ENCODE data around the gene CFAP45. TPM values are rescaled to one million over a fixed set of nuclear protein-coding genes. Genes with fewer than 3 reads are reported as not detected.
"Not testable (repeated sequence)": the region's sequence is repeated elsewhere in the genome, so short reads cannot be mapped to it uniquely, and the experiment has no call there.

Gene CFAP45
- total and polyA plus RNA-seq, 4 experiments from 2014 or later: 0.15 to 0.67 (median 0.52) TPM; not detected in 1

GRCh38 chr1:159913451-159914192, 13.7 kb upstream of the CFAP45 start:
- no peak for DNase-seq
- intact Hi-C loops (cut with micrococcal nuclease): no loop called here
- H3K9me3 Mint-ChIP-seq: peaks cover 0 to 2% (median 0%) of the 10 kb centered on the region in 8 donors
- Histone ChIP-seq H3K4me1 (ENCODE audit: insufficient read depth, low read length) (peaks cover 69% of the 10 kb centered on the region), H3K27ac (ENCODE audit: low read depth, low read length) (no peak overlapping the region), H3K9me3 (ENCODE audit: control insufficient read depth in 1 of 2, low read length in 2 of 2) (no peaks in the 10 kb centered on the region), H3K36me3 (ENCODE audit: insufficient read depth, low read length) (peaks cover 14% of the 10 kb centered on the region), H3K27me3 (ENCODE audit: insufficient read depth, low read length) (no peaks in the 10 kb centered on the region), H3K4me3 (ENCODE audit: low read length in 2 of 2) (no peak overlapping the region)
- H3K4me3 Mint-ChIP-seq: peak overlapping the region in 3 of 8 donors; percentile 18 to 61 (median 40)
- H3K4me1 Mint-ChIP-seq: peaks cover 61 to 89% (median 72%) of the 10 kb centered on the region in 4 donors
- CTCF ChIA-PET (ENCODE audit: partially characterized antibody): interaction anchor here (1.0 to 3.0 kb wide), 3 partner anchors 10 to 116 kb away, joined by 3 to 16 read pairs (median 8); no protein-coding TSS in a partner anchor
- H3K27me3 Mint-ChIP-seq: no peaks in the 10 kb centered on the region
- POLR2A ChIA-PET (ENCODE audit: partially characterized antibody): interaction anchor here (0.9 kb wide), 1 partner anchor 9 kb away, joined by 4 read pairs; no protein-coding TSS in a partner anchor
- peak overlapping the region; percentile 65 to 100 (median 96) for H3K27ac Mint-ChIP-seq
- H3K36me3 Mint-ChIP-seq: peaks cover 14 to 33% of the 10 kb centered on the region in 2 donors

- H3K4me1 Mint-ChIP-seq: peaks cover 64 to 82% (median 71%) of the 10 kb centered on the region in 4 donors
- H3K27me3 Mint-ChIP-seq: no peaks in the 10 kb centered on the region
- Histone ChIP-seq H3K4me1 (ENCODE audit: insufficient read depth, low read length) (peaks cover 59% of the 10 kb centered on the region), H3K27ac (ENCODE audit: low read depth, low read length) (peak overlapping the region; percentile 80), H3K27me3 (ENCODE audit: insufficient read depth, low read length) (no peaks in the 10 kb centered on the region), H3K36me3 (ENCODE audit: insufficient read depth, low read length) (no peaks in the 10 kb centered on the region), H3K9me3 (ENCODE audit: control insufficient read depth in 1 of 2, low read length in 2 of 2) (no peaks in the 10 kb centered on the region), H3K4me3 (ENCODE audit: low read length in 2 of 2) (peak overlapping the region in 1 of 2 donors; percentile 17)
- peak overlapping the region; percentile 5 to 82 (median 70) for H3K4me3 Mint-ChIP-seq
- intact Hi-C loops (cut with micrococcal nuclease): no loop called here
- peak overlapping the region; percentile 92 to 100 (median 98) for H3K27ac Mint-ChIP-seq
- H3K9me3 Mint-ChIP-seq: peaks cover 0 to 2% (median 0%) of the 10 kb centered on the region in 8 donors
- CTCF ChIA-PET (ENCODE audit: partially characterized antibody): interaction anchor here (0.6 to 1.3 kb wide), 6 partner anchors 10 to 173 kb away, joined by 3 to 8 read pairs (median 4); partner anchors contain the start of gene DUSP23
- POLR2A ChIA-PET (ENCODE audit: partially characterized antibody): interaction anchor here (0.8 kb wide), 1 partner anchor 56 kb away, joined by 3 read pairs; no protein-coding TSS in a partner anchor
- DNase-seq: no peak
- peaks cover 0 to 13% of the 10 kb centered on the region in 2 donors for H3K36me3 Mint-ChIP-seq
These were observed 11.5 kb upstream of the CFAP45 start for GRCh38 chr1:159911326-159912070.

GRCh38 chr1:159908031-159908940, 8.3 kb upstream of the CFAP45 start:
- H3K27ac ChIP-seq (ENCODE audit: low read depth, low read length): no peak overlapping the region
- H3K9me3 ChIP-seq (ENCODE audit: control insufficient read depth in 1 of 2, low read length in 2 of 2): no peaks in the 10 kb centered on the region
- DNase-seq: no peak
- Mint-ChIP-seq H3K9me3 (peaks cover 0 to 2% (median 0%) of the 10 kb centered on the region in 8 donors), H3K27ac (peak overlapping the region; percentile 39 to 96 (median 78)), H3K36me3 (no peaks in the 10 kb centered on the region), H3K4me3 (no peak overlapping the region), H3K27me3 (no peaks in the 10 kb centered on the region), H3K4me1 (peaks cover 42 to 53% (median 50%) of the 10 kb centered on the region in 4 donors)
- no peaks in the 10 kb centered on the region for H3K27me3 ChIP-seq (ENCODE audit: insufficient read depth, low read length)
- H3K36me3 ChIP-seq (ENCODE audit: insufficient read depth, low read length): no peaks in the 10 kb centered on the region
- no peak overlapping the region for H3K4me3 ChIP-seq (ENCODE audit: low read length in 2 of 2)
- peaks cover 44% of the 10 kb centered on the region for H3K4me1 ChIP-seq (ENCODE audit: insufficient read depth, low read length)
- CTCF ChIA-PET (ENCODE audit: partially characterized antibody): interaction anchor here (0.8 to 1.5 kb wide), 6 partner anchors 14 to 109 kb away, joined by 3 to 4 read pairs (median 3); partner anchors contain the start of gene TAGLN2
- POLR2A ChIA-PET (ENCODE audit: partially characterized antibody): no interaction called here
- intact Hi-C loops (cut with micrococcal nuclease): no loop called here

GRCh38 chr1:159906960-159907359, 7.0 kb upstream of the CFAP45 start:
- Mint-ChIP-seq H3K36me3 (no peaks in the 10 kb centered on the region), H3K4me1 (peaks cover 33 to 40% (median 38%) of the 10 kb centered on the region in 4 donors), H3K4me3 (no peak overlapping the region), H3K27ac (peak overlapping the region in 3 of 7 donors; percentile 48 to 71 (median 61)), H3K9me3 (peaks cover 0 to 2% (median 0%) of the 10 kb centered on the region in 8 donors), H3K27me3 (no peaks in the 10 kb centered on the region)
- intact Hi-C loops (cut with micrococcal nuclease): no loop called here
- Histone ChIP-seq H3K36me3 (ENCODE audit: insufficient read depth, low read length) (no peaks in the 10 kb centered on the region), H3K9me3 (ENCODE audit: control insufficient read depth in 1 of 2, low read length in 2 of 2) (no peaks in the 10 kb centered on the region), H3K27ac (ENCODE audit: low read depth, low read length) (no peak overlapping the region), H3K4me1 (ENCODE audit: insufficient read depth, low read length) (peaks cover 31% of the 10 kb centered on the region), H3K27me3 (ENCODE audit: insufficient read depth, low read length) (no peaks in the 10 kb centered on the region), H3K4me3 (ENCODE audit: low read length in 2 of 2) (no peak overlapping the region)
- DNase-seq: no peak
- ChIA-PET CTCF (ENCODE audit: partially characterized antibody) (interaction anchor here (1.1 to 3.4 kb wide), 4 partner anchors 14 to 107 kb away, joined by 3 to 15 read pairs (median 4); partner anchors contain the start of gene TAGLN2), POLR2A (ENCODE audit: partially characterized antibody) (interaction anchor here (1.0 kb wide), 1 partner anchor 9 kb away, joined by 3 read pairs; no protein-coding TSS in a partner anchor)

GRCh38 chr1:159904036-159904435, 4.1 kb upstream of the CFAP45 start:
- H3K27ac Mint-ChIP-seq; H3K4me3 Mint-ChIP-seq; H3K36me3 Mint-ChIP-seq; H3K4me1 ChIP-seq (ENCODE audit: insufficient read depth, low read length); H3K36me3 ChIP-seq (ENCODE audit: insufficient read depth, low read length); H3K4me3 ChIP-seq (ENCODE audit: low read length in 2 of 2); H3K27ac ChIP-seq (ENCODE audit: low read depth, low read length); intact Hi-C loops (cut with micrococcal nuclease); H3K9me3 ChIP-seq (ENCODE audit: control insufficient read depth in 1 of 2, low read length in 2 of 2); DNase-seq; H3K27me3 ChIP-seq (ENCODE audit: insufficient read depth, low read length); H3K27me3 Mint-ChIP-seq; H3K9me3 Mint-ChIP-seq: not testable (repeated sequence)
- CTCF ChIA-PET (ENCODE audit: partially characterized antibody): interaction anchor here (1.2 to 3.4 kb wide), 3 partner anchors 11 to 30 kb away, joined by 3 to 15 read pairs (median 11); no protein-coding TSS in a partner anchor
- peaks cover 10 to 16% (median 14%) of the 10 kb centered on the region in 4 donors for H3K4me1 Mint-ChIP-seq
- POLR2A ChIA-PET (ENCODE audit: partially characterized antibody): interaction anchor here (1.4 kb wide), 1 partner anchor 10 kb away, joined by 4 read pairs; no protein-coding TSS in a partner anchor

GRCh38 chr1:159902541-159902940, 2.6 kb upstream of the CFAP45 start:
- CTCF ChIA-PET (ENCODE audit: partially characterized antibody): interaction anchor here (1.1 to 2.4 kb wide), 2 partner anchors 10 to 28 kb away, joined by 3 to 11 read pairs; no protein-coding TSS in a partner anchor
- H3K4me1 ChIP-seq (ENCODE audit: insufficient read depth, low read length): no peaks in the 10 kb centered on the region
- no peak overlapping the region for H3K27ac ChIP-seq (ENCODE audit: low read depth, low read length)
- H3K27ac Mint-ChIP-seq: no peak overlapping the region
- H3K4me3 ChIP-seq (ENCODE audit: low read length in 2 of 2): no peak overlapping the region
- peaks cover 0 to 2% (median 0%) of the 10 kb centered on the region in 8 donors for H3K9me3 Mint-ChIP-seq
- peaks cover 5 to 14% (median 7%) of the 10 kb centered on the region in 4 donors for H3K4me1 Mint-ChIP-seq
- H3K36me3 ChIP-seq (ENCODE audit: insufficient read depth, low read length): no peaks in the 10 kb centered on the region
- peaks cover 0 to 2% of the 10 kb centered on the region in 2 donors for H3K27me3 Mint-ChIP-seq
- H3K4me3 Mint-ChIP-seq: no peak overlapping the region
- POLR2A ChIA-PET (ENCODE audit: partially characterized antibody): interaction anchor here (1.1 kb wide), 1 partner anchor 122 kb away, joined by 3 read pairs; no protein-coding TSS in a partner anchor
- intact Hi-C loops (cut with micrococcal nuclease): no loop called here
- H3K27me3 ChIP-seq (ENCODE audit: insufficient read depth, low read length): no peaks in the 10 kb centered on the region
- H3K9me3 ChIP-seq (ENCODE audit: control insufficient read depth in 1 of 2, low read length in 2 of 2): no peaks in the 10 kb centered on the region
- no peak for DNase-seq
- H3K36me3 Mint-ChIP-seq: no peaks in the 10 kb centered on the region
